NCI-H1092 (cell line): Measurements from ENCODE around the gene ZNF525.
"Not testable (repeated sequence)": the region's sequence is repeated elsewhere in the genome, so short reads cannot be mapped to it uniquely, and the experiment has no call there.

Experiments
- DNase-seq: peaks from one replicate; lab custom pipeline; 2025; lab: John Stamatoyannopoulos, UW

Gene ZNF525

GRCh38 chr19:53395840-53396524 is 30.5 kb downstream of the ZNF525 start:
- DNase-seq: not testable (repeated sequence)

DNA sequence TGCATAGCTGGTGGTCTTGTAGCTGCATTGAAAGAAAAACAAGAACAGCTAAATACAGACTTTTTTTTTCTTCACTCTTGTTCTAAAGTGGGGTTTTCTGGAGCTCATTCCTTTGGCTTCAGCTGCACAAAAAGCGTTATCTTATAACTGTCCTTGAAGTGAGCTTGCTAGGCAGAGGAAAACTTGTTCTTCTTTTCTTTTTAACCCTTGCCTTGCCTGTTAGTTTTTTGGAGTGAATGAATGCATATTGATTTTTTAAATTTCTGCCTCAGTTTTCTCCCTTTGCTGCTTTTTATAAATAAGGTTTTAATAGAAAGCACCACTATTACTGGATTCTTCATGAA is 31.0 kb downstream of the ZNF525 start:
- no peak for DNase-seq

- not testable (repeated sequence) for DNase-seq
These were observed 32.4 kb downstream of the ZNF525 start for GRCh38 chr19:53397918-53398317.

DNA sequence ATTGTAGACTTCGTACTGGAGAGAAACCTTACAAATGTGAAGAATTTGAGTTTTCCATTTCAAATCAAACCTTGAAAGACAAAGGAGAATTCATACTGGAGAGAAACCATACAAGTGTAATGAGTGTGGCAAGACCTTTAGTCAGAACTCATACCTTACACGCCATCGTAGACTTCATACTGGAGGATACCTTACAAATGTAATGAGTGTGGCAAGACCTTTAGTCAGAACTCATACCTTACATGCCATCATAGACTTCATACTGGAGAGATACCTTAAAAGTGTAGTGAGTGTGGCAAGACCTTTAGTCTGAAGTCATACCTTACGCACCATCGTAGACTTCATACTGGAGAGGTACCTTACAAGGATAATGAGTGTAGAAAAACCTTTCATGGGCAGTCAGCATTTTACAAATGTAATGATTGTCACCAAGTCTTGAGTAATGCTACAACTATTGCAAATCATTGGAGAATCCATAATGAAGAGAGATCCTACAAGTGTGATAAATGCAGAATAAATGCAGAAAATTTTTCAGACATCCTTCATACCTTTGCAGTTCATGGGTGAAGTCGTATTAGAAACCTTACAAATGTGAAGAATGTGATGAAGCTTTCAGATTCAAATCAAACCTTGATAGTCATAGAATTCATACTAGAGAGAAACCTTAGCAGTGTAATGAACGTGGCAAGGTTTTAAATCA is 44.1 kb downstream of the ZNF525 start:
- DNase-seq: no peak

DNA sequence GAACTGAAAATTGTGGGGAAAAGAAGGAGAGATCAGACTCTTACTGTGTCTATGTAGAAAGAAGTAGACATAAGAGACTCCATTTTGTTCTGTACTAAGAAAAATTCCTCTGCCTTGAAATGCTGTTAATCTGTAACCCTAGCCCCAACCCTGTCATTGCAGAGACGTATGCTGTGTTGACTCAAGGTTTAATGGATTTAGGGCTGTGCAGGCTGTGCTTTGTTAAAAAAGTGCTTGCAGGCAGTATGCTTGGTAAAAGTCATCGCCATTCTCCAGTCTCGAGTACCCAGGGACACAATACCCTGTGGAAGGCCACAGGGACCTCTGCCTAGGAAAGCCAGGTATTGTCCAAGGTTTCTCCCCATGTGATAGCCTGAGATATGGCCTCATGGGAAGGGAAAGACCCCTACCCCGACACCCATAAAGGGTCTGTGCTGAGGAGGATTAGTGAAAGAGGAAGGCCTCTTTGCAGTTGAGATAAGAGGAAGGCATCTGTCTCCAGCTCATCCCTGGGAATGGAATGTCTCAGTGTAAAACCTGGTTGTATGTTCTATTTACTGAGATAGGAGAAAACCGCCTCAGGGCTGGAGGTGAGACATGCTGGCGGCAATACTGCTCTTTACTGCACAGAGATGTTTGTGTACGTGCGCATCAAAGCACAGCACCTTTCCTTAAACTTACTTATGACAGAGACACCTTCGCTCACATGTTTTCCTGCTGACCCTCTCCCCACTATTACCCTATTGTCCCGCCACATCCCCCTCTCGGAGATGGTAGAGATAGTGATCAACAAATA is 55.2 kb downstream of the ZNF525 start:
- DNase-seq: not testable (repeated sequence)

DNA sequence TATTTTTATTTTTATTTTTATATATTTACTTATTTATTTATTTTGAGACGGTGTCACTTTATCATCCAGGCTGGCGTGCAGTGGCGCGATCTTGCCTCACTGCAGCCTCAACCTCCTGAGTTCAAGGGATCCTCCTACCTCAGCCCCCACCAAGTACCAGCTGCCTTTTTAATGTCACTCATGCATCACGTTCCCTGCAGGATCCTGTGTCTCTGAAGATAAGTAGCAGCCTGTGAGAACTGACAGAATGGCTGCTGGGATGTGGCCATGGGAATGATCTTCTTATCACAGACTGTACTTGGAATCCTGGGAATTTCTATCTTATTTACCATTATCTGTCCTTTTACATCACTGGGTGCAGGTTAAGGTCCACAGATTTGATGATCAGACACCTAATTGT is 57.0 kb downstream of the ZNF525 start:
- DNase-seq: no peak

DNA sequence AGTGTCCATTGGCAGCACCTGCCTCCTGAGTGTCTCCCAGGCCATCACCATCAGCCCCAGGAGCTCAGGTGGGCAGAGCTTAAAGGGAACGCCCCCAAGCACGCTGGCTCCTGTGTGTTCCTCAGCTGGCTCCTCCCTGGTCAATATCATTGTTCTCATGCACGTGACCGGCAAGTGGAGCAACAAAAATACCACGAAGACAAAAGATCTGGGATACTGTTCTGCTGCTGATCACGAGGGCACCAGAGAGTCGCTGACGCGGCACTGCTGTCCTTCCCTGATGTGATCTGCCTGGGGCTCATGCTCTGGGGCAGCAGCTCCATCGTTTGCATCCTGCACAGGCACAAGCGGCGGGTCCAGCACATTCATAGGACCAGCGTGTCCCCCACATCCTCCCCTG is 57.6 kb downstream of the ZNF525 start:
- DNase-seq: not testable (repeated sequence)

- DNase-seq: peak; percentile 0
These were observed 58.2 kb downstream of the ZNF525 start for GRCh38 chr19:53423680-53424079.

- peak; percentile 25 for DNase-seq
These were observed 59.6 kb downstream of the ZNF525 start for GRCh38 chr19:53424968-53425597.

DNA sequence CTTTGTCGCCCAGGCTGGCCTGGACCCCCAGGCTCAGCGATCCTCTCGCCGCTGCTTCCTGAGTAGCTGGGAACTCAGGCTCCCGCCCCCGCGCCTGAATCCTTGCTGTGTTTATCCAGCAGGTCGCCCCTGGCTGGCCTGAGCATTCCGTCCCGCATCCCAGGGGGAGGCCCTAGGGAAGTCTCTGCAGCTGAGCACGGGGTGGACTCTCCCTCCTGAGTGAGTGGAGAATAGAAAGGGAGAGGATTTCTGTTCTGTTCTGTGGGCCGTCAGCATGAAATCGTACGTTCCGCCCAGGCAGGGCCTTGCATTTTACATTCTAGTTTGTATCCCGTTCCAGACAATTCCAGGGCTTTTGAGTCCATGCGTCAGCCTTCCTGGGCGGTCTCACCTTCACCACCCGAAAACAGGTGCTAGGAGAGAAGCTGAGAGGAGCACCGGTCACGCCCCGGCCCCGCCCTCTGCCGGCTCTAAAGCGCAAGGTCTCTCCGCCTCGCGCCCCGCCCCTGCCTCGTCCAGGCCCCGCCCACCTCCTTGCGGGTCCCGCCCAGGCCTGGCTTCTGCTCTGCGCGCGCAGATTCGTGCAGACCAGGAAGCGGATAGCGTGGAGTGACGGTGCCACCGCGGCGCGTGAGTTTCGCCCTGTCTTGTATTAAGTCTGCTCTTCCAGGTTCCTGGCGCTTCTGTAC is 66.0 kb downstream of the ZNF525 start, which contains the start of gene ZNF761:
Gene ZNF761, plus strand, starts transcription at position 586 of the 689 bp plus-strand sequence. CDS start 15,285 bp downstream, outside the sequence.
- peak; percentile 72 for DNase-seq

GRCh38 chr19:53432088-53432661 is 66.7 kb downstream of the ZNF525 start:
- DNase-seq: no peak
